ENCODE measurements around the gene USP10.

DNA sequence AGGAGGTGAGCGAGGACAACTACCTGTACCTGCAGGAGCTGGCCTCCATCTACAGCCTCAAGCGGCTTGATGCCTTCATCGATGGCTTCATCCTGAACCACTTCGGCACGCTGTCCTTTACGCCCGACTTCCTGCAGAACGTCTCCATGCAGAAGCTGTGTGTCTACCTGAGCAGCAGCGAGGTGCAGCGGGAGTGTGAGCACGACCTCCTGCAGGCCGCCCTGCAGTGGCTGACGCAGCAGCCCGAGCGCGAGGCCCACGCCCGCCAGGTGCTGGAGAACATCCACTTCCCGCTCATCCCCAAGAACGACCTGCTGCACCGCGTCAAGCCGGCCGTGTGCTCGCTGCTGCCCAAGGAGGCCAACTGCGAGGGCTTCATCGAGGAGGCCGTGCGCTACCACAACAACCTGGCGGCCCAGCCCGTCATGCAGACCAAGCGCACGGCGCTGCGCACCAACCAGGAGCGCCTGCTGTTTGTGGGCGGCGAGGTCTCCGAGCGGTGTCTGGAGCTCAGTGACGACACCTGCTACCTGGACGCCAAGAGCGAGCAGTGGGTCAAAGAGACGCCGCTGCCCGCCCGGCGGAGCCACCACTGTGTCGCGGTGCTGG is 42.5 kb upstream of the USP10 start:
- TF ChIP-seq, protein P1, sequence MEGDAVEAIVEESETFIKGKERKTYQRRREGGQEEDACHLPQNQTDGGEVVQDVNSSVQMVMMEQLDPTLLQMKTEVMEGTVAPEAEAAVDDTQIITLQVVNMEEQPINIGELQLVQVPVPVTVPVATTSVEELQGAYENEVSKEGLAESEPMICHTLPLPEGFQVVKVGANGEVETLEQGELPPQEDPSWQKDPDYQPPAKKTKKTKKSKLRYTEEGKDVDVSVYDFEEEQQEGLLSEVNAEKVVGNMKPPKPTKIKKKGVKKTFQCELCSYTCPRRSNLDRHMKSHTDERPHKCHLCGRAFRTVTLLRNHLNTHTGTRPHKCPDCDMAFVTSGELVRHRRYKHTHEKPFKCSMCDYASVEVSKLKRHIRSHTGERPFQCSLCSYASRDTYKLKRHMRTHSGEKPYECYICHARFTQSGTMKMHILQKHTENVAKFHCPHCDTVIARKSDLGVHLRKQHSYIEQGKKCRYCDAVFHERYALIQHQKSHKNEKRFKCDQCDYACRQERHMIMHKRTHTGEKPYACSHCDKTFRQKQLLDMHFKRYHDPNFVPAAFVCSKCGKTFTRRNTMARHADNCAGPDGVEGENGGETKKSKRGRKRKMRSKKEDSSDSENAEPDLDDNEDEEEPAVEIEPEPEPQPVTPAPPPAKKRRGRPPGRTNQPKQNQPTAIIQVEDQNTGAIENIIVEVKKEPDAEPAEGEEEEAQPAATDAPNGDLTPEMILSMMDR (IDR thresholded peaks at IDR 0.05), result no peak
- TF ChIP-seq EZH2 (IDR thresholded peaks at IDR 0.05; ENCODE audit: borderline replicate concordance, insufficient read depth, low read depth, low read length, poor library complexity, severe bottlenecking), result no peak

Data from B cell (primary cell).